Measurements from ENCODE around the gene EPB41L1.

Gene EPB41L1

GRCh38 chr20:36206068-36206467, 51.5 kb downstream of the EPB41L1 start:
- Histone ChIP-seq H3K36me3 (ENCODE audit: insufficient read depth, low read length) (no peaks in the 10 kb centered on the region), H3K27ac (ENCODE audit: low read length) (no peak overlapping the region), H3K4me3 (ENCODE audit: low read depth in 1 of 2, low read length in 2 of 2) (no peak overlapping the region), H3K4me1 (ENCODE audit: insufficient read depth, low read length) (peaks cover 2% of the 10 kb centered on the region; the same call in 1 of the 2 replicates), H3K79me2 (ENCODE audit: insufficient read depth, low read length) (no peaks in the 10 kb centered on the region), H3K9ac (ENCODE audit: low read depth, low read length) (no peak overlapping the region), H2AFZ (ENCODE audit: low read depth, low read length) (no peak overlapping the region), H3K9me3 (ENCODE audit: insufficient read depth, low read length, severe bottlenecking) (no peaks in the 10 kb centered on the region), H4K20me1 (ENCODE audit: insufficient read depth, low read length) (no peaks in the 10 kb centered on the region; the same call in 1 of the 2 replicates), H3K4me2 (ENCODE audit: insufficient read depth, low read length) (no peak overlapping the region), H3K27me3 (ENCODE audit: insufficient read depth, low read length, poor library complexity) (peaks cover 13% of the 10 kb centered on the region)
- TF ChIP-seq EZH2 (IDR thresholded peaks at IDR 0.05; ENCODE audit: borderline replicate concordance, low read depth, low read length, severe bottlenecking), result no peak
- TF ChIP-seq, protein P1, sequence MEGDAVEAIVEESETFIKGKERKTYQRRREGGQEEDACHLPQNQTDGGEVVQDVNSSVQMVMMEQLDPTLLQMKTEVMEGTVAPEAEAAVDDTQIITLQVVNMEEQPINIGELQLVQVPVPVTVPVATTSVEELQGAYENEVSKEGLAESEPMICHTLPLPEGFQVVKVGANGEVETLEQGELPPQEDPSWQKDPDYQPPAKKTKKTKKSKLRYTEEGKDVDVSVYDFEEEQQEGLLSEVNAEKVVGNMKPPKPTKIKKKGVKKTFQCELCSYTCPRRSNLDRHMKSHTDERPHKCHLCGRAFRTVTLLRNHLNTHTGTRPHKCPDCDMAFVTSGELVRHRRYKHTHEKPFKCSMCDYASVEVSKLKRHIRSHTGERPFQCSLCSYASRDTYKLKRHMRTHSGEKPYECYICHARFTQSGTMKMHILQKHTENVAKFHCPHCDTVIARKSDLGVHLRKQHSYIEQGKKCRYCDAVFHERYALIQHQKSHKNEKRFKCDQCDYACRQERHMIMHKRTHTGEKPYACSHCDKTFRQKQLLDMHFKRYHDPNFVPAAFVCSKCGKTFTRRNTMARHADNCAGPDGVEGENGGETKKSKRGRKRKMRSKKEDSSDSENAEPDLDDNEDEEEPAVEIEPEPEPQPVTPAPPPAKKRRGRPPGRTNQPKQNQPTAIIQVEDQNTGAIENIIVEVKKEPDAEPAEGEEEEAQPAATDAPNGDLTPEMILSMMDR (IDR thresholded peaks at IDR 0.05; ENCODE audit: borderline replicate concordance, extremely low read depth, low read length, poor library complexity, severe bottlenecking), result no peak
- ATAC-seq (ENCODE audit: insufficient read depth, low read depth) (no peak), DNase-seq (no peak)

DNA sequence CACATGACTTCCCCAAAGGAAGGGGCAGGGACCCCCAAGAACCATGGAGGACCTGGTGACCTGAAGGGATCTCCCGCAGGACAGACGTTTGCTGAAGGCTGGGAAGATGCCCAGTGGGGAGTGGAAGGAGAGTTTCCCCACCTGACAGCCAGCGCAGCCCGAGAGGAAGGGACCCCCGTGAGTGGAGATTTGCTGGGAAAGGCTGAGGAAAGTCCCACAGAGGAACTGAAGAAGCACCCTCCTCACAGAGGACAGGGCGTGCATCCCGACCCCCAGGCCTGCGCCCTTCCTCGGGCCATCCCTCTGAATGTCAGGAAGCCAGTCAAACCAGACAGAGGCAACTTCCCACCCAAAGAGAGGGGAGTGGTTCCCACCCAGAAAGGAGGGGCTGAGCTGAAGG, 52.1 kb downstream of the EPB41L1 start:
- no peak overlapping the region for H3K4me2 ChIP-seq (ENCODE audit: insufficient read depth, low read length)
- H3K9me3 ChIP-seq (ENCODE audit: insufficient read depth, low read length, severe bottlenecking), result no peaks in the 10 kb centered on the region
- no peak overlapping the region for H3K27ac ChIP-seq (ENCODE audit: low read length)
- TF ChIP-seq, protein P1 (IDR thresholded peaks at IDR 0.05; ENCODE audit: borderline replicate concordance, extremely low read depth, low read length, poor library complexity, severe bottlenecking), result no peak
- TF ChIP-seq EZH2 (IDR thresholded peaks at IDR 0.05; ENCODE audit: borderline replicate concordance, low read depth, low read length, severe bottlenecking), result no peak
- DNase-seq (no peak), ATAC-seq (ENCODE audit: insufficient read depth, low read depth) (no peak)
- no peaks in the 10 kb centered on the region for H3K79me2 ChIP-seq (ENCODE audit: insufficient read depth, low read length)
- no peaks in the 10 kb centered on the region for H3K36me3 ChIP-seq (ENCODE audit: insufficient read depth, low read length)
- H3K9ac ChIP-seq (ENCODE audit: low read depth, low read length), result no peak overlapping the region
- H2AFZ ChIP-seq (ENCODE audit: low read depth, low read length), result no peak overlapping the region
- H3K27me3 ChIP-seq (ENCODE audit: insufficient read depth, low read length, poor library complexity), result peaks cover 13% of the 10 kb centered on the region
- H3K4me3 ChIP-seq (ENCODE audit: low read depth in 1 of 2, low read length in 2 of 2), result no peak overlapping the region
- no peaks in the 10 kb centered on the region; the same call in 1 of the 2 replicates for H4K20me1 ChIP-seq (ENCODE audit: insufficient read depth, low read length)
- H3K4me1 ChIP-seq (ENCODE audit: insufficient read depth, low read length), result peaks cover 2% of the 10 kb centered on the region; the same call in 1 of the 2 replicates

DNA sequence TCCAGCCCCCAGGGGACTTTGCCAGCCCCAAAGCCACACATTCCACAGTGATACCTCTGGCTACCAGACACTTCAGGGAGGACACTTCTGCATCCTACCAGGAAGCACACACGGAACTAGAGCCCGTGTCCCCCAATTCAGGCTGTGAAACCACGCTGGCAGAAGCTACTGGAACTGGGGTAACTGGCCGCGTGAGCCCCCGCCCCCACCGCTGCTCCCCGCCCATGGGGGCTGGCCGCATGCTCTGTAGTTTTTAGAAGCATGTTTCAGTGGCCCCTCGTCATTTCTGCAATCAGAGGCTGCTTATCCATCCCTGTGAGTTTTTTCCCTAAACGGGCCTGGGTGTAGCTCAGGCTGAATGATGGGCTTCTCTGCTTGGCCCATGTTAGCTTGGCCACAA, 53.1 kb downstream of the EPB41L1 start:
- H3K4me3 ChIP-seq (ENCODE audit: low read depth in 1 of 2, low read length in 2 of 2), result no peak overlapping the region
- H3K9me3 ChIP-seq (ENCODE audit: insufficient read depth, low read length, severe bottlenecking), result no peaks in the 10 kb centered on the region
- no peak overlapping the region for H3K9ac ChIP-seq (ENCODE audit: low read depth, low read length)
- no peak overlapping the region for H3K27ac ChIP-seq (ENCODE audit: low read length)
- no peaks in the 10 kb centered on the region for H3K36me3 ChIP-seq (ENCODE audit: insufficient read depth, low read length)
- H3K79me2 ChIP-seq (ENCODE audit: insufficient read depth, low read length), result no peaks in the 10 kb centered on the region
- ATAC-seq (ENCODE audit: insufficient read depth, low read depth) (no peak), DNase-seq (no peak)
- H4K20me1 ChIP-seq (ENCODE audit: insufficient read depth, low read length), result no peaks in the 10 kb centered on the region; the same call in 1 of the 2 replicates
- no peak for TF ChIP-seq EZH2 (IDR thresholded peaks at IDR 0.05; ENCODE audit: borderline replicate concordance, low read depth, low read length, severe bottlenecking)
- TF ChIP-seq, protein P1 (IDR thresholded peaks at IDR 0.05; ENCODE audit: borderline replicate concordance, extremely low read depth, low read length, poor library complexity, severe bottlenecking), result no peak
- H3K4me1 ChIP-seq (ENCODE audit: insufficient read depth, low read length), result peaks cover 2% of the 10 kb centered on the region; the same call in 1 of the 2 replicates
- H3K27me3 ChIP-seq (ENCODE audit: insufficient read depth, low read length, poor library complexity), result peaks cover 21% of the 10 kb centered on the region
- H2AFZ ChIP-seq (ENCODE audit: low read depth, low read length), result no peak overlapping the region
- H3K4me2 ChIP-seq (ENCODE audit: insufficient read depth, low read length), result no peak overlapping the region

GRCh38 chr20:36208257-36208656, 53.7 kb downstream of the EPB41L1 start:
- Histone ChIP-seq H2AFZ (ENCODE audit: low read depth, low read length) (no peak overlapping the region), H3K9me3 (ENCODE audit: insufficient read depth, low read length, severe bottlenecking) (no peaks in the 10 kb centered on the region), H3K27me3 (ENCODE audit: insufficient read depth, low read length, poor library complexity) (peaks cover 23% of the 10 kb centered on the region), H3K79me2 (ENCODE audit: insufficient read depth, low read length) (no peaks in the 10 kb centered on the region), H3K4me1 (ENCODE audit: insufficient read depth, low read length) (no peaks in the 10 kb centered on the region), H3K27ac (ENCODE audit: low read length) (no peak overlapping the region), H4K20me1 (ENCODE audit: insufficient read depth, low read length) (no peaks in the 10 kb centered on the region; the same call in 1 of the 2 replicates), H3K36me3 (ENCODE audit: insufficient read depth, low read length) (no peaks in the 10 kb centered on the region), H3K4me3 (ENCODE audit: low read depth in 1 of 2, low read length in 2 of 2) (no peak overlapping the region), H3K4me2 (ENCODE audit: insufficient read depth, low read length) (no peak overlapping the region), H3K9ac (ENCODE audit: low read depth, low read length) (no peak overlapping the region)
- no peak for DNase-seq
- ATAC-seq (ENCODE audit: insufficient read depth, low read depth), result no peak
- TF ChIP-seq, protein P1 (IDR thresholded peaks at IDR 0.05; ENCODE audit: borderline replicate concordance, extremely low read depth, low read length, poor library complexity, severe bottlenecking), result no peak
- no peak for TF ChIP-seq EZH2 (IDR thresholded peaks at IDR 0.05; ENCODE audit: borderline replicate concordance, low read depth, low read length, severe bottlenecking)

All from DND-41 (cell line).